Brain microvascular endothelial cell (primary cell): ENCODE measurements around the gene ANKRD11.
A peak's percentile ranks its signal among the peaks of the same experiment; 100 is the strongest.
"Not testable (repeated sequence)": the region's sequence is repeated elsewhere in the genome, so short reads cannot be mapped to it uniquely, and the experiment has no call there.

ENCODE experiments used
- DNase-seq: peaks from one replicate; pipeline ENCODE4 v3.0.0-alpha.2; 2020
- H3K27ac ChIP-seq: fragments of 250-450 bp; sonication (Bioruptor Pico); 2 replicates; pipeline ENCODE4 v1.5.1; 2020; ENCODE audit warnings: mild to moderate bottlenecking, moderate library complexity
- H3K27me3 ChIP-seq: fragments of 250-450 bp; sonication (Bioruptor Pico); replicated peaks from 2 replicates; pipeline ENCODE4 v1.5.1; 2020; ENCODE audit warnings: mild to moderate bottlenecking
- H3K36me3 ChIP-seq: fragments of 250-450 bp; sonication (Bioruptor Pico); replicated peaks from 2 replicates; pipeline ENCODE4 v1.5.1; 2020; ENCODE audit warnings: mild to moderate bottlenecking
- H3K4me3 ChIP-seq: 2 replicates; pipeline ENCODE4 v1.5.1; 2011; ENCODE audit warnings: low read depth, mild to moderate bottlenecking, control low read depth, low read length, moderate library complexity
- CTCF ChIP-seq: IDR thresholded peaks from 2 replicates; pipeline ENCODE4 v1.5.1; 2011; ENCODE audit warnings: low read depth, mild to moderate bottlenecking, moderate library complexity, low read length, control low read depth, inconsistent platforms; ENCODE audit errors: missing control alignments
- in situ Hi-C: cut with HindIII; loops from 2 replicates; pipeline ENCODE4 v1.10.0; 2017; ENCODE audit warnings: low sequenced_read_pairs, low pct_ligation_motif_present

ANKRD11 gene

DNA sequence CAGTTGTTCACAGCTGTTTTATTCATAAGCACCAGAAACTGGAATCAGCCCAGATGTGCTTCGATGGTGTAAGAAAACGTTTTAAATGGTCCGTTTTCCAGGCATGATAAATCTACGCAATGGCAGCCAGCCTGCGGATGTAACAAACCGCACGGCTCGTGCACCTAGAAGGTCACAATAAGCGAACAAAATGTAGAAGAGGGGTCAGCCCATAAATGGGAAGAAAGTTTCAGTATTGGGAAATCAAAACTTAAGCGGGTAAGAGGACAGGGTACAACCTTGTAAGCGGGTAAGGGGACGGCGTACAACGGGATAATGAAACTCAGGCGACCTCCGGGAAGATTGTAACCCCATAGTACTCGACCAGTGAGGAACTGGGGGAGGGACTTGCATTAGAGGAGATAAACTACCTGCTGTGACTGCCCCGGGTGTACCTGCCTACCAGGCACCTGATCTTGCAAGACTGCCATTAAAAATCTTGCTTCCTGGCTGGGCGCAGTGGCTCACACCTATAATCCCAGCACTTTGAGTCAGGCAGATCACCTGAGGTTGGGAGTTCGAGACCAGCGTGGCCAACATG lies 66.6 kb downstream of the ANKRD11 start:
- Histone ChIP-seq H3K27ac (peak overlapping the region; percentile 84), H3K4me3 (no peak overlapping the region), H3K27me3 (no peaks in the 10 kb centered on the region), H3K36me3 (peaks cover 5% of the 10 kb centered on the region)
- in situ Hi-C loops = no loop called here
- no peak for DNase-seq
- TF ChIP-seq CTCF = no peak

DNA sequence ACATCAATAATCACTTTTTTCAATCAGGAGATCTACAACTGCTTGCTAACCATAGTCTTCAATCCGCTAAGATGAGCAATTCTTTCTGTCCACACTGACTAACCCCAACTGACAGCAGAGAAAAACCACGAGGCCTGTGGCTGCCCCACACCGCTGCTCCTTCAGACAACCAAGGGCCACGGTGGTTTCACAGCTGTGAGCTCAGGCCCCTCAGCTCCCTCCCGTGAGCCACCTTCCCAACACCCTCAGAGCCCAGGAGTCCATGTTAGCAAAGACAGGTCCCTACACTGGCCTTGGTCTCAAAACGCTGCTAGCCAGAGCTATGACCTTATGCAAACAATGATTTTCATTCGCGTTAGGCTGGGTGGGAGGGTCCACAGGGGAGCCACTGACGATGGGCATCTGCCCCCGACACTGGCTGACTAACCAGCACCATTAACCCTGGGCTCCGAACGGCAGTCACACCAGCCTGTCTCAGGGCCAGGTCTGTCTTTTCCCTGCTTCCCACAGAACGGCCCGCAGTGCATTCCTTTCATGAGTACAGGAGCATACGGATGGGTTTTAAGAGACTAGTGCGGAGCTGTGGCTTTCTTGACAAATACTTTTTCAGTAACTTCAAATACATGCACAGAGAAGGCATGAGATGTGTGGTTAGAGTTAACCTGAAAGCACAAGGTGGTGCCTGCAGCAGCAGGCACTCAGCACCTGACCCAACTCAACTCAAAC lies 67.3 kb downstream of the ANKRD11 start:
- no peak for TF ChIP-seq CTCF
- H3K27me3 ChIP-seq = no peaks in the 10 kb centered on the region
- no peak overlapping the region for H3K4me3 ChIP-seq
- DNase-seq = peak; percentile 74
- in situ Hi-C loops = no loop called here
- peak overlapping the region; percentile 84 for H3K27ac ChIP-seq
- peaks cover 5% of the 10 kb centered on the region for H3K36me3 ChIP-seq

DNA sequence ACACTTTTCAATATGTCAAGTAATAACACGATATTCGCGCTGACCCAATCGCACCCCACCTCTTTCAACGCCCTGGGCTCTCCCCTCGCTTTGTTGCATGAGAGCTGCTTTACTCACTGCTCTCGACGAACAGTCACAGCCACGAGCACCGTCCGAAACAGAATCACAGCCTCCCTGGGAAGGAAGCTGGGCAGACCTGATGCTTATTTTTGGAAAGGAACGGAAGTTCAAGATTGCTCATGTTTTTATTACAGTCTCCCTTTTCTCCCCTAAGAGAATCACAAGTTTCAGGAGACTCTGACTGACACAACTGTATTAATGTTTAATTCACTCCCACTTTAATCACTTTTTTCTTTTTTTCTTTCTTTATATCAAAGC lies 67.8 kb downstream of the ANKRD11 start:
- peaks cover 5% of the 10 kb centered on the region for H3K36me3 ChIP-seq
- peak overlapping the region; percentile 84 for H3K27ac ChIP-seq
- DNase-seq = peak; percentile 77
- H3K4me3 ChIP-seq = no peak overlapping the region
- H3K27me3 ChIP-seq = no peaks in the 10 kb centered on the region
- TF ChIP-seq CTCF = no peak
- in situ Hi-C loops = no loop called here

- DNase-seq, H3K4me3 ChIP-seq, H3K27me3 ChIP-seq, H3K27ac ChIP-seq, H3K36me3 ChIP-seq, in situ Hi-C loops: not testable (repeated sequence)
Measured at GRCh38 chr16:89421300-89421699, 69.1 kb downstream of the ANKRD11 start.

- in situ Hi-C loops = no loop called here
- Histone ChIP-seq H3K27me3 (no peaks in the 10 kb centered on the region), H3K36me3 (no peaks in the 10 kb centered on the region), H3K27ac (no peak overlapping the region), H3K4me3 (no peak overlapping the region)
- no peak for DNase-seq
- no peak for TF ChIP-seq CTCF
Measured at GRCh38 chr16:89420204-89420603, 70.2 kb downstream of the ANKRD11 start.

- in situ Hi-C loops = no loop called here
- no peak overlapping the region for H3K27ac ChIP-seq
- H3K36me3 ChIP-seq = no peaks in the 10 kb centered on the region
- TF ChIP-seq CTCF = no peak
- no peak for DNase-seq
- no peaks in the 10 kb centered on the region for H3K27me3 ChIP-seq
- no peak overlapping the region for H3K4me3 ChIP-seq
Measured at GRCh38 chr16:89418352-89418751, 72.0 kb downstream of the ANKRD11 start.
